Measurements from ENCODE around the gene PTPRQ. TPM values are rescaled to one million over a fixed set of nuclear protein-coding genes. Genes with fewer than 3 reads are reported as not detected.
"Not testable (repeated sequence)": the region's sequence is repeated elsewhere in the genome, so short reads cannot be mapped to it uniquely, and the experiment has no call there.

The PTPRQ gene
- total RNA-seq, 1 experiment from 2014 or later = not detected

- Mint-ChIP-seq H3K36me3 (ENCODE audit: insufficient read depth, unreplicated experiment) (no peaks in the 10 kb centered on the region), H3K4me3 (ENCODE audit: low read depth, unreplicated experiment) (no peak overlapping the region), H3K27ac (ENCODE audit: unreplicated experiment) (no peak overlapping the region), H3K27me3 (ENCODE audit: unreplicated experiment) (no peaks in the 10 kb centered on the region), H3K4me1 (ENCODE audit: low read depth, unreplicated experiment) (no peaks in the 10 kb centered on the region), H3K9me3 (ENCODE audit: low read depth, unreplicated experiment) (peaks cover 9% of the 10 kb centered on the region)
- no peak for DNase-seq
- CTCF ChIA-PET = no interaction called here
- TF ChIP-seq, protein P1, sequence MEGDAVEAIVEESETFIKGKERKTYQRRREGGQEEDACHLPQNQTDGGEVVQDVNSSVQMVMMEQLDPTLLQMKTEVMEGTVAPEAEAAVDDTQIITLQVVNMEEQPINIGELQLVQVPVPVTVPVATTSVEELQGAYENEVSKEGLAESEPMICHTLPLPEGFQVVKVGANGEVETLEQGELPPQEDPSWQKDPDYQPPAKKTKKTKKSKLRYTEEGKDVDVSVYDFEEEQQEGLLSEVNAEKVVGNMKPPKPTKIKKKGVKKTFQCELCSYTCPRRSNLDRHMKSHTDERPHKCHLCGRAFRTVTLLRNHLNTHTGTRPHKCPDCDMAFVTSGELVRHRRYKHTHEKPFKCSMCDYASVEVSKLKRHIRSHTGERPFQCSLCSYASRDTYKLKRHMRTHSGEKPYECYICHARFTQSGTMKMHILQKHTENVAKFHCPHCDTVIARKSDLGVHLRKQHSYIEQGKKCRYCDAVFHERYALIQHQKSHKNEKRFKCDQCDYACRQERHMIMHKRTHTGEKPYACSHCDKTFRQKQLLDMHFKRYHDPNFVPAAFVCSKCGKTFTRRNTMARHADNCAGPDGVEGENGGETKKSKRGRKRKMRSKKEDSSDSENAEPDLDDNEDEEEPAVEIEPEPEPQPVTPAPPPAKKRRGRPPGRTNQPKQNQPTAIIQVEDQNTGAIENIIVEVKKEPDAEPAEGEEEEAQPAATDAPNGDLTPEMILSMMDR (IDR thresholded peaks at IDR 0.05; ENCODE audit: unreplicated experiment) = no peak
- no TSS peak for BruUV-seq (replicated peaks)
- intact Hi-C loops (cut with micrococcal nuclease; ENCODE audit: unreplicated experiment) = no loop called here
Observed at GRCh38 chr12:80456513-80456912, 12.5 kb downstream of the PTPRQ start.

DNA sequence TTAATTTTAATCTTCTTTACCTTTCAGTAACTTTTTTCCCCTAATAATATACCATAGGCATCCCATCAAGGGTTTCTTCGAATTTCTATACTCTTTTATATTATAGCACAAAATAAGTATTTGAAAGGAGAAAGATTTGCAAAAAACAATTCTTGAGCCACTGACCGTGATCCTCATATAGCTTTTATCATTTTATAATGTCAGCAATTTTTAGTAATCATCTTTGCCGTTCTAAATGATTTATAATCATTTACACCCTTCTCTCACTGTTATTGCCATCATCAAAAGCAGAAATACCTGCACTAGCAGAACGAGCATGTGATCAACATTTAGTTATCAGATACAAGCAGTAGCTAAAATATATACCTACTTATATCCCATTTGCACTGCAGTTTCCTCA is 16.9 kb downstream of the PTPRQ start:
- TF ChIP-seq, protein P1 (IDR thresholded peaks at IDR 0.05; ENCODE audit: unreplicated experiment) = no peak
- Mint-ChIP-seq H3K4me1 (ENCODE audit: low read depth, unreplicated experiment) (no peaks in the 10 kb centered on the region), H3K27ac (ENCODE audit: unreplicated experiment) (no peak overlapping the region), H3K9me3 (ENCODE audit: low read depth, unreplicated experiment) (peaks cover 2% of the 10 kb centered on the region), H3K4me3 (ENCODE audit: low read depth, unreplicated experiment) (no peak overlapping the region), H3K27me3 (ENCODE audit: unreplicated experiment) (no peaks in the 10 kb centered on the region), H3K36me3 (ENCODE audit: insufficient read depth, unreplicated experiment) (no peaks in the 10 kb centered on the region)
- intact Hi-C loops (cut with micrococcal nuclease; ENCODE audit: unreplicated experiment) = loop anchor here (1.0 kb wide), 1 partner anchor 9 kb away; no protein-coding TSS in a partner anchor
- DNase-seq = no peak
- CTCF ChIA-PET = no interaction called here
- BruUV-seq (replicated peaks) = no TSS peak

DNA sequence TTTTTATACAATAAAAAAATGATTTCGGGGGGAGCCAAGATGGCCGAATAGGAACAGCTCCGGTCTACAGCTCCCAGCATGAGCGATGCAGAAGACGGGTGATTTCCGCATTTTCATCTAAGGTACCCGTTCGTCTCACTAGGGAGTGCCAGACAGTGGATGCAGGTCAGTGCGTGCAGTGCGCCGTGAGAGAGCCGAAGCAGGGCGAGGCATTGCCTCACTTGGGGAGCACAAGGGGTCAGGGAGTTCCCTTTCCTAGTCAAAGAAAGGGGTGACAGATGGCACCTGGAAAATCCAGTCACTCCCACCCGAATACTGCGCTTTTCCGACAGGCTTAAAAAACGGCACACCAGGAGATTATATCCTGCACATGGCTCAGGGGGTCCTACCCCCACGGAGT is 17.8 kb downstream of the PTPRQ start:
- H3K9me3 Mint-ChIP-seq (ENCODE audit: low read depth, unreplicated experiment); CTCF ChIA-PET; DNase-seq; BruUV-seq (replicated peaks); H3K27me3 Mint-ChIP-seq (ENCODE audit: unreplicated experiment); H3K4me3 Mint-ChIP-seq (ENCODE audit: low read depth, unreplicated experiment); H3K36me3 Mint-ChIP-seq (ENCODE audit: insufficient read depth, unreplicated experiment); H3K4me1 Mint-ChIP-seq (ENCODE audit: low read depth, unreplicated experiment); H3K27ac Mint-ChIP-seq (ENCODE audit: unreplicated experiment): not testable (repeated sequence)
- intact Hi-C loops (cut with micrococcal nuclease; ENCODE audit: unreplicated experiment) = loop anchor here (1.0 kb wide), 1 partner anchor 10 kb away; no protein-coding TSS in a partner anchor

- no TSS peak for BruUV-seq (replicated peaks)
- Mint-ChIP-seq H3K4me3 (ENCODE audit: low read depth, unreplicated experiment) (no peak overlapping the region), H3K4me1 (ENCODE audit: low read depth, unreplicated experiment) (no peaks in the 10 kb centered on the region), H3K9me3 (ENCODE audit: low read depth, unreplicated experiment) (no peaks in the 10 kb centered on the region), H3K36me3 (ENCODE audit: insufficient read depth, unreplicated experiment) (no peaks in the 10 kb centered on the region), H3K27me3 (ENCODE audit: unreplicated experiment) (no peaks in the 10 kb centered on the region), H3K27ac (ENCODE audit: unreplicated experiment) (no peak overlapping the region)
- TF ChIP-seq, protein P1 (IDR thresholded peaks at IDR 0.05; ENCODE audit: unreplicated experiment) = no peak
- DNase-seq = no peak
- CTCF ChIA-PET = no interaction called here
- intact Hi-C loops (cut with micrococcal nuclease; ENCODE audit: unreplicated experiment) = loop anchor here (5.0 kb wide), 1 partner anchor 788 kb away; no protein-coding TSS in a partner anchor
Observed at GRCh38 chr12:80469681-80470080, 25.6 kb downstream of the PTPRQ start.

DNA sequence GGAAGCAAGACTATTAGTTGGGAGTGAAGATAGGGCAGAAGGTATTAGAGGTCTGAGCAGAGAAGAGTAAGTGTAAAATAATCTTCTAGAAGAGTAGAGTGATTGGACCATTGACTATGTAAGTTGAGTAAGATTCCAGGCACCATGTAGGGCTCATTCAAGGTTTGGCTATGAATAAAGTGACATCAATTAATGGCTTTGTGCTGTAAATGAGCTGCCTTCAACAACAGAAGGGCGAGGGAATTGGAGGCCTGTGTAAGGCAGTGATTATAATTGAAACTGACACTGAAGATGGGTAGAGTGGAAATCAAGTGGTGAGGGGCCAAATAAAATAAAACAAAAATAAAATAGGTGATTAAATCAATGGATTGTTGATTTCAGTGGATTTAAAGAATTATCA is 26.4 kb downstream of the PTPRQ start:
- TF ChIP-seq, protein P1 (IDR thresholded peaks at IDR 0.05; ENCODE audit: unreplicated experiment) = no peak
- H3K27me3 Mint-ChIP-seq (ENCODE audit: unreplicated experiment) = no peaks in the 10 kb centered on the region
- no peak for DNase-seq
- H3K36me3 Mint-ChIP-seq (ENCODE audit: insufficient read depth, unreplicated experiment) = no peaks in the 10 kb centered on the region
- H3K27ac Mint-ChIP-seq (ENCODE audit: unreplicated experiment) = no peak overlapping the region
- H3K4me3 Mint-ChIP-seq (ENCODE audit: low read depth, unreplicated experiment) = no peak overlapping the region
- intact Hi-C loops (cut with micrococcal nuclease; ENCODE audit: unreplicated experiment) = loop anchor here (5.0 kb wide), 1 partner anchor 787 kb away; no protein-coding TSS in a partner anchor
- no peaks in the 10 kb centered on the region for H3K4me1 Mint-ChIP-seq (ENCODE audit: low read depth, unreplicated experiment)
- CTCF ChIA-PET = no interaction called here
- no TSS peak for BruUV-seq (replicated peaks)
- H3K9me3 Mint-ChIP-seq (ENCODE audit: low read depth, unreplicated experiment) = no peaks in the 10 kb centered on the region
